Body of pancreas (tissue), 4 donors: Measurements from ENCODE around the gene MXI1.

Source experiments
- CTCF ChIP-seq, 7 experiments: fragments of 450-650 bp in 4 of 7; fragments of 200-600 bp in 3 of 7; sonication (generic) in 3 of 7; IDR thresholded peaks; one replicate each; pipeline ENCODE4 v1.5.1; 2016 to 2019; ENCODE audit warnings: antibody characterized with exemption in 7 of 7
- POLR2A ChIP-seq, 3 donors: fragments of 450-650 bp; IDR thresholded peaks; one replicate each; pipeline ENCODE4 v1.6.1; 2016; ENCODE audit warnings: antibody characterized with exemption in 3 of 3, mild to moderate bottlenecking in 2 of 3

GRCh38 chr10:110216240-110216639, 8.8 kb downstream of the MXI1 start:
- TF ChIP-seq CTCF (IDR thresholded peaks at IDR 0.05) (no peak), POLR2A (IDR thresholded peaks at IDR 0.05) (no peak)
